ENCODE data around the gene POLR2M. TPM values are rescaled to one million over a fixed set of nuclear protein-coding genes. Genes with fewer than 3 reads are reported as not detected.

POLR2M gene
- polyA plus RNA-seq (2012; ENCODE audit: insufficient read length, low read depth): 57.7 TPM

- TF ChIP-seq SIN3A (IDR thresholded peaks at IDR 0.05; ENCODE audit: borderline replicate concordance, insufficient read depth, low read length) (peak; percentile 65; the same call in 1 of the 2 replicates), TAF1 (IDR thresholded peaks at IDR 0.05; ENCODE audit: borderline replicate concordance, insufficient read depth, low read length) (peak; percentile 76; the same call in 1 of the 2 replicates), POLR2AphosphoS5 (IDR thresholded peaks at IDR 0.05; ENCODE audit: low read depth, low read length) (peak; percentile 67), FOXP2 (optimal IDR thresholded peaks at IDR 0.05; ENCODE audit: borderline replicate concordance, extremely low read depth, extremely low read length, insufficient read depth) (peak; percentile 3)
- TF ChIP-seq, protein P1, sequence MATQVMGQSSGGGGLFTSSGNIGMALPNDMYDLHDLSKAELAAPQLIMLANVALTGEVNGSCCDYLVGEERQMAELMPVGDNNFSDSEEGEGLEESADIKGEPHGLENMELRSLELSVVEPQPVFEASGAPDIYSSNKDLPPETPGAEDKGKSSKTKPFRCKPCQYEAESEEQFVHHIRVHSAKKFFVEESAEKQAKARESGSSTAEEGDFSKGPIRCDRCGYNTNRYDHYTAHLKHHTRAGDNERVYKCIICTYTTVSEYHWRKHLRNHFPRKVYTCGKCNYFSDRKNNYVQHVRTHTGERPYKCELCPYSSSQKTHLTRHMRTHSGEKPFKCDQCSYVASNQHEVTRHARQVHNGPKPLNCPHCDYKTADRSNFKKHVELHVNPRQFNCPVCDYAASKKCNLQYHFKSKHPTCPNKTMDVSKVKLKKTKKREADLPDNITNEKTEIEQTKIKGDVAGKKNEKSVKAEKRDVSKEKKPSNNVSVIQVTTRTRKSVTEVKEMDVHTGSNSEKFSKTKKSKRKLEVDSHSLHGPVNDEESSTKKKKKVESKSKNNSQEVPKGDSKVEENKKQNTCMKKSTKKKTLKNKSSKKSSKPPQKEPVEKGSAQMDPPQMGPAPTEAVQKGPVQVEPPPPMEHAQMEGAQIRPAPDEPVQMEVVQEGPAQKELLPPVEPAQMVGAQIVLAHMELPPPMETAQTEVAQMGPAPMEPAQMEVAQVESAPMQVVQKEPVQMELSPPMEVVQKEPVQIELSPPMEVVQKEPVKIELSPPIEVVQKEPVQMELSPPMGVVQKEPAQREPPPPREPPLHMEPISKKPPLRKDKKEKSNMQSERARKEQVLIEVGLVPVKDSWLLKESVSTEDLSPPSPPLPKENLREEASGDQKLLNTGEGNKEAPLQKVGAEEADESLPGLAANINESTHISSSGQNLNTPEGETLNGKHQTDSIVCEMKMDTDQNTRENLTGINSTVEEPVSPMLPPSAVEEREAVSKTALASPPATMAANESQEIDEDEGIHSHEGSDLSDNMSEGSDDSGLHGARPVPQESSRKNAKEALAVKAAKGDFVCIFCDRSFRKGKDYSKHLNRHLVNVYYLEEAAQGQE (IDR thresholded peaks at IDR 0.05; ENCODE audit: insufficient read depth in 1 of 2, low read depth in 2 of 2, low read length in 2 of 2): no peak
Observed at GRCh38 chr15:57706405-57707209, at the start of gene POLR2M. POLR2M (plus strand) TSS chr15:57706714; CDS start chr15:57706843, 129 bp downstream.

GRCh38 chr15:57657619-57658018, 48.9 kb upstream of the POLR2M start:
- TF ChIP-seq SIN3A (IDR thresholded peaks at IDR 0.05; ENCODE audit: borderline replicate concordance, insufficient read depth, low read length) (no peak), FOXP2 (optimal IDR thresholded peaks at IDR 0.05; ENCODE audit: borderline replicate concordance, extremely low read depth, extremely low read length, insufficient read depth) (no peak), POLR2AphosphoS5 (IDR thresholded peaks at IDR 0.05; ENCODE audit: low read depth, low read length) (no peak), TAF1 (IDR thresholded peaks at IDR 0.05; ENCODE audit: borderline replicate concordance, insufficient read depth, low read length) (no peak)
- TF ChIP-seq, protein P1 (IDR thresholded peaks at IDR 0.05; ENCODE audit: insufficient read depth in 1 of 2, low read depth in 2 of 2, low read length in 2 of 2): no peak

DNA sequence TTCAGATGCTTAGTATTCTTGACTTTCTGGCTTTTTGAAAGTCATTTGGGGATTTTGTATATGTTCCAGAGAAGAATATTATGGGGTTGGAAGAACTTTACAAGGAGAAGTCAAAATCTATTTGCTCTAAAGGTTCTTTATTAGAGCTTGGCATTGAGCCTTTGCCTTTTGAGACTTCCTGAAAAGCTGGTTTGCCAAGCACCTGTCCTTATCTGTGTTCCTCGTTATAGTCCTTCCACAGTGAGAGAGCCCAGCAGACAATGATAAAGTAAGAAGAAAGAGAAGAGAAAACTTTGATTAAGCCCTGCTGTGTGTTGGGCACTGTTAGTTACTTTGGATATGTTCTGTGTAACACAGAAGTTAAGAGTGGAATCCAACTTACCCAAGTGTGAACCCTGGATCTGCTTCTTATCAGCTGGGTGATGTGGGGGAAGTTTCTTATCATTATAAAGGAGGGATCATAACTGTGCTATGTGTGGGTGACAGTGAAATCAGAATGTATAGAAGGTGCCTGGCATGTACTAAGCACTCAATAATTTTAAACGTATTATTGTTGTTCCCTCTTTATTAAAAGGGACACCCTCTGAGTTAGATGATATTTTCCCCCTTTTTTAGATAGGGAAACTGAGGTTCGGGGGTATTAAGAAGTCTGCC, 44.3 kb upstream of the POLR2M start:
- TF ChIP-seq FOXP2 (optimal IDR thresholded peaks at IDR 0.05; ENCODE audit: borderline replicate concordance, extremely low read depth, extremely low read length, insufficient read depth) (no peak), TAF1 (IDR thresholded peaks at IDR 0.05; ENCODE audit: borderline replicate concordance, insufficient read depth, low read length) (no peak), POLR2AphosphoS5 (IDR thresholded peaks at IDR 0.05; ENCODE audit: low read depth, low read length) (no peak), SIN3A (IDR thresholded peaks at IDR 0.05; ENCODE audit: borderline replicate concordance, insufficient read depth, low read length) (no peak)
- TF ChIP-seq, protein P1 (IDR thresholded peaks at IDR 0.05; ENCODE audit: insufficient read depth in 1 of 2, low read depth in 2 of 2, low read length in 2 of 2): no peak

DNA sequence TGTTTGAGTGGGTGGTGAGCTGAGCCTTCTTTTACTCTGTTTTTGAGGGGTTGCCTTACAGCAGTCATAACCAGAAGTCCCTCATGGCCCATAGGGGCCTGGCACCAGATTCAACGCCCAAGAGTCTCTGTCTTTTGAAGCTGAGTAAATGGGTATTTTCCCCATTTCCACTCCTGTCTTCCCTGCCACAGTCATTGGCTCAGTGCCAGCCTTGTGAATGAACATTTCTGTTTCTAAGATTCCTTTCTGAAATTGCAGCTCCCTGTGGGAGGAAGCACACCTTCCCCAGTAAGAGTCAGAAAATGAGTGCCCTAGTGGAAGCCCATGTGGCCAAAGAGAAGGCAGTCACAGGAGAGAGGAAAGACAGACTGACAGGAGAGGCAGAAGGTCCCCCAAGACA, 43.7 kb upstream of the POLR2M start:
- TF ChIP-seq POLR2AphosphoS5 (IDR thresholded peaks at IDR 0.05; ENCODE audit: low read depth, low read length) (no peak), FOXP2 (optimal IDR thresholded peaks at IDR 0.05; ENCODE audit: borderline replicate concordance, extremely low read depth, extremely low read length, insufficient read depth) (no peak), TAF1 (IDR thresholded peaks at IDR 0.05; ENCODE audit: borderline replicate concordance, insufficient read depth, low read length) (no peak), SIN3A (IDR thresholded peaks at IDR 0.05; ENCODE audit: borderline replicate concordance, insufficient read depth, low read length) (no peak)

GRCh38 chr15:57663262-57663661, 43.3 kb upstream of the POLR2M start:
- TF ChIP-seq, protein P1 (IDR thresholded peaks at IDR 0.05; ENCODE audit: insufficient read depth in 1 of 2, low read depth in 2 of 2, low read length in 2 of 2): no peak
- TF ChIP-seq TAF1 (IDR thresholded peaks at IDR 0.05; ENCODE audit: borderline replicate concordance, insufficient read depth, low read length) (no peak), POLR2AphosphoS5 (IDR thresholded peaks at IDR 0.05; ENCODE audit: low read depth, low read length) (no peak), SIN3A (IDR thresholded peaks at IDR 0.05; ENCODE audit: borderline replicate concordance, insufficient read depth, low read length) (no peak), FOXP2 (optimal IDR thresholded peaks at IDR 0.05; ENCODE audit: borderline replicate concordance, extremely low read depth, extremely low read length, insufficient read depth) (no peak)

Data from PFSK-1 (cell line).